ENCODE data around the gene UQCR11.

Gene UQCR11

DNA sequence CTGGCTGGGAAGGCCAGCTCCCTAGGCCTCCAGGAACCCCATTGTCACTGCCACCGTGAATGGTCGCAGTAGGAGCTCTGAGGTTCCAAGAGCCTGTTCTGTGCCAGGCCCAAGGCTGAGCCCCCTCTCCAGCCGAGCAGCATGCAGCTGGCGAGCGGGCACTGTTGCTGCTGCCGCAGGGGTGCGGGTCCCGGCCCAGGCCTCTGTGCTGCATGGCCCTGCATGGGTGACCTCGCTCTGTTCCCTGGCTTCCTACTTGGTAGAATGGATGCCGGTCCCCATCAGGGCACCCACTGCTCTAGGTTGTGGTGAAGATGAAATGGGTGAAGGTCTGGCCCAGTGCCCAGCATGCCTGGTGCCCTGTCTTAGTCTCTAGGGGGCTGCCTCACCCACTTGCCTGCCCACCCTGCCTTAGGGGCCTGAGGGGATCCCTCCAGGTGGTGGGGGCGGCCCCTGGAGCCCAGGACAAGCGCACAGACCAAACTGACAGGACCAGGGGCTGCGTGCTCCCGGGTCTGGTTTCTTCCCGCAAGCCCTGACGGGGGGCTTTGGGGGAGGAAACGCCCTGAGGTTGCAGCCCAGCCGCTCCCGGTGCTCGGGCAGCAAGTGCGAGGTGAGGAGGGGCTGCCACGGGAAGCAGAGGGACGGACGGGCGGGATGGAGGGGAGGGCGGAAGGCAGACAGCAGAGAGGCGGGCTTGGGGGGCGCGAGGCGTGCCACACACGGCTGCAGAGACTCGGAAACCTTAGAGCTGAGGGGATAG lies 8.7 kb upstream of the UQCR11 start:
- DNase-seq, result no peak

GRCh38 chr19:1613146-1613545 lies 7.9 kb upstream of the UQCR11 start:
- DNase-seq, result peak; percentile 45

- DNase-seq, result no peak
Observed at GRCh38 chr19:1612114-1613086, 7.1 kb upstream of the UQCR11 start.

DNA sequence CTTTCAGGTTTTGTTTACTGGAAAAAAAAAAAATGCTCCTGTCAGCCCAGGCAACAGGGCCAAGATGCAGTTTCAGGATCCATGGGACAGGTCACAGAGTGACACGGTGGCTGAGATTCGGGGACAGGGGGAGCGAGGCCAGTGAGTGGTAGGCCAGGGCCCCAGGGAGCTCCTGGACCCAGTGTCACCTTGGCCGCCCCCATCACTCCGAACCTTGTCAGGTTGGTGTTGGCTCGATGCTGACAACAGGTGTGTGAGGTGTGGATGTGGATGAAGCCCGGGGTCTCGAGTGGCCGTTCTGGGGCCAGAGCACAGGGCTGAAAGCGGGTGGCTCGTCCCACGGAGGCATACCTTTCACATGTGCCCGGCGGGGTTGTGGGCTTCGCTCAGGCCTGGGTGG lies 6.1 kb upstream of the UQCR11 start:
- no peak for DNase-seq

DNA sequence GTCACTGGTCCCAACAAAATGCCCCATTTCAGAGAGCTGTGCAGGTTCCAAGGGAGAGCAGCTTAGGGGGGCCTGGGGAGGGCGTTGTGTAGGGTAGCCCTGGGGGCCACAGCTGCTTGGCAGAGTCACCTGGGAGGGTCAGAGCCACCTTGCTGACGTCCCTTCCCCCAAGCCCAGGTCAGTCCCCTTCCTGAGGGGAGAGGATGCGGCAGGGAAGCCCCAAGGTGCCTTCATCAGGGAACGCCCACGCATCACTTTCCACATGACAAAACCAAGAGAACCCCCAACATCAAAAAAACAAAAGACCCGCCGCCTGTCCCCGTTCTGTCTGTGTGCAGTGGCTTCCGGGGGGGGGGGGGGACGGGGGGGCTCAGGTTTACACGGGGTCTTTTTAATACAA lies 5.3 kb upstream of the UQCR11 start:
- DNase-seq, result no peak

GRCh38 chr19:1609680-1610474 lies 4.6 kb upstream of the UQCR11 start:
- DNase-seq, result no peak

DNA sequence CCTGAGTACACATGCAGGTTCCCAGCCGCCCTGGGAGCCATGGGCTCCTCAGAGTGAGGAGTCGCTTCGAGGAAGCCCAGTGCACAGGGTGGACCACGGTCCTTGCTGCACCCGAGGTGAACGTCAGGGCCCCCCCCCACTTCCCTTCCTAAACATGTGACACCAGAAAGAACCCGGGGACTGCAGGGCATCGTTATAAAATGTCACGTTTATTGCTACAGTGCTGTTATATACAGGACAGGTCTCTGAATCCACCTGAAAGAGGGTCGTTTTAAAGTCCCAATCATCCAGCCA lies 3.8 kb upstream of the UQCR11 start:
- DNase-seq, result no peak

DNA sequence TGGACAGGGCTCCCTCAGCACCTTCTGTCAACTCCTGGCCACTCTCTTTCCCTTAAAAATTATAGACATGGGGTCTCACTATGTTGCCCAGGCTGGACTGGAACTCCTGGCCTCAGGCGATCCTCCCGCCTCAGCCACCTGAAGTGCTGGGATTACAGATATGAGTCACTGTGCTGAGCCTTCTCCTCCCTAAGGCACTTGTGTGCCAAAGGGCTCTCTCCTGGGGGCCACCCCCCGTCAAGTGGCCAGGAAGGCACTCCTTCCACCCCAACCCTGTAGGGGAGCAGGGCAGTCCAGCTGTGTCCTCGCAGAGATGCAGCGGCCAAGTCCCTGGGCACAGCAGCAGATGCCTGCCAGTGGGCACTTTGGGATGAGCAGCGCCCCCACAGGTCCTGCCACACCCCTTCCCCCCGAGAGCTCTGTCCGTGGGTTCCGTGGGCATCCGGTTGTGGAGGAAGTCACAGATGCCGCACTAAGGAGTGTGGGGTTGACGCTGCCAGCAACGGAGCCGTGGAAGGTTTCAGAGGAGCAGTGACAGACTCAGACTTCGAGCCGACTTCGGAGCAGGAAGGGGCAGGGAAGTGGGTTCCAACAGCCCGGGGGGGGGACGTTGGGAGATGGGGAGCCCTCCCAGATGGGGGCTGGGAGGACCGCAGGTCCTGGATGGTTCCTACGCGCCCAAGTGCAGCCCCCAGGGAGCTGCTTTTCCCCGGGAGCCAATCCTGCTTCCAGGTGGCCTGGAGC lies 3.3 kb upstream of the UQCR11 start:
- peak; percentile 35 for DNase-seq

GRCh38 chr19:1606138-1606651 lies 933 bp upstream of the UQCR11 start:
- no peak for DNase-seq

GRCh38 chr19:1602091-1602707 lies 3.1 kb downstream of the UQCR11 start:
- DNase-seq, result no peak

- DNase-seq, result no peak
Observed at GRCh38 chr19:1601613-1602064, 3.6 kb downstream of the UQCR11 start.

DNA sequence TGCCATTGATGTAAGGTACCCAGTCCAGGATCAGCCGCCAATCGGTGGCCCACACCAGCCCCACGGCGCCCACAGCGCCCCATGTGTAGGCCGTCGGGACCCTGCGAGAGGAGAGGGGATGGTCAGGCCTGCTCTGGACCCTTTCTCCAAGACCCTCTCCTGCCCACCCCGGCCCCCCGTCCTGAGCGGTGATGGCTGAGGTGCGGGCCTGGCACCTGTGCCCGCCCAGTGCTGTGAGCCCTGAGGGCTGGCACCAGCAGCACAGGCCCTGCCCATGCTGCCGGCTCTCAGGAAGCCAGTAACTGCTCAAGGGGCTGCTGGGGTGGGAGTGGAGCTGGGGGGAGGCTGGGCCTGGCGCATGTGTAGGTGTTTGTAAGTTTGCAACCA lies 5.8 kb downstream of the UQCR11 start:
- DNase-seq, result no peak

- no peak for DNase-seq
Observed at GRCh38 chr19:1598777-1599459, 6.3 kb downstream of the UQCR11 start.

DNA sequence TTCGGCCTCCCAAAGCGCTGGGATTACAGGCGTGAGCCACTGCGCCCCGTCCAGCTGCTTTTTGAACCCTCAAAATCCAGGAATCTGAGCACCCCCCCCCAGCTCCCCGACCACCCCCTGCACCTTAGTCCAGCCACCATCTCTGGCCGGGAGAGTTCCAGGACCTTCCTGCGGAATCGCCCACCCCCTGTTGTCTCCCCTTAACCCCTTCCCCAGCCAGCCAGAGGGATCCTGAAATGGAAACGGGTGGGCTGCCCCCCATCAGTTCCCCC lies 11.8 kb downstream of the UQCR11 start:
- no peak for DNase-seq

DNA sequence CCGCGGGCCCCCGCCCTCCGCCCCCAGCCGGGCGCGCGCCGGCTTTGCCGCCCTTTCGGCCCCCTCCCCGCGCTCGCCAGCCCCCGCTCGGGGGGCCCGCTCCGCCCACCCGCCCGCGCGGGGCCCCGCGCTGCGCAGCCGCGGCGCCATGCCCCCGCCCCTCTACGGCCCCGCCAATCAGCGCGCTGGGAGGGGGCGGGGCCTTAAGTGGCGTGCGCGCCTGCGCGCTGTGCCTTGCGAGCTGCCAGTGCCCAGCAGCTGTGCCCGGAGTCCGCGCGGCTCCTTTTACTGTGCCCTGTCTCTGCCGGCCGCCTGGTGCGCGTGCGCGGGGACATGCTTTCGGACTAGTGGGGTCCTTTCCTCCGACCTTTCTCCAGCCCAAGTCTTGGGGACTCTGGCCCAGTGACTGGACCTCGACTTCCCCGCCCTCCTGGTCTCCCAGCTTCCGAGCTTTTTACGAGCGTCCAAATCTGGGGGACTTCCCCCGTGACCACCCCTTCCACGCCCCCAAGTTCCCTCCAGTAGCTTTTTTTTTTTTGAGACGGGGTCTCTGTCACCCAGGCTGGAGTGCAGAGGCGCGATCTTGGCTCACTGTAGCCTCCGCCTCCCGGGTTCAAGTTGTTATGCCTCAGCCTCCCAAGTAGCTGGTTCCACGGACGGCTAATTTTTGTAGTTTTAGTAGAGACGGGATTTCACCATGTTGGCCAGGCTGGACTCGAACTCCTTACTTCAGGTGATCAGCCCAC lies 12.3 kb downstream of the UQCR11 start, which contains the start of gene MBD3:
TSS of gene MBD3 (minus strand) at position 111 of the 746 bp plus-strand sequence. CDS start 234 bp downstream, outside the sequence.
- DNase-seq, result peak; percentile 93

GRCh38 chr19:1592024-1592754 lies 13.1 kb downstream of the UQCR11 start:
- peak; percentile 86 for DNase-seq

- DNase-seq, result no peak
Observed at GRCh38 chr19:1591421-1592023, 13.7 kb downstream of the UQCR11 start.

GRCh38 chr19:1590641-1591397 lies 14.4 kb downstream of the UQCR11 start:
- peak; percentile 39 for DNase-seq

DNA sequence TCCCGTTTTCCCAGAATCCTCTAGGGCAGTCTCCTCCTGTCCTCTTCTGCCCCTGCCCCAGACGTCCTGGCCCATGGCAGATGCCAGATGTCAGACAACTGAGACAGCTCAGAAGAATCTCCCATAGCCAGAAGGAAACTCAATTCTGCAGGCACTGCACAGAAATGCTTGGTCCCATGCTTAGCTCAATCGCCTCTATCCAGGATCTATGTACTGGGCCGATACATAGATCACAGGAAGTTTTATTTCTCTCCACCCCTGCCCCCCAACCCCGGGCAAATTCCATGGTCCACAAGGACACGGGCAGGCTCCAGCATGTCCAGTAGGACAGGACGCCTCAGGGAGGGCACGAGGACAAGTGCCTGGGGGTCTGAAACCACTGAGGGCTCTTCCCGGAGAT lies 17.4 kb downstream of the UQCR11 start:
- DNase-seq, result no peak

Measured in MV-4-11 (cell line).